GM18858 (cell line): Measurements from ENCODE around the gene ERLIN1.
"Not testable (repeated sequence)": the region's sequence is repeated elsewhere in the genome, so short reads cannot be mapped to it uniquely, and the experiment has no call there.

Experiments used
- ATAC-seq: cut with Tn5 transposase; IDR thresholded peaks from one replicate; pipeline ENCODE4 v1.9.1; 2021; ENCODE audit not compliant: unreplicated experiment

ERLIN1 gene

DNA sequence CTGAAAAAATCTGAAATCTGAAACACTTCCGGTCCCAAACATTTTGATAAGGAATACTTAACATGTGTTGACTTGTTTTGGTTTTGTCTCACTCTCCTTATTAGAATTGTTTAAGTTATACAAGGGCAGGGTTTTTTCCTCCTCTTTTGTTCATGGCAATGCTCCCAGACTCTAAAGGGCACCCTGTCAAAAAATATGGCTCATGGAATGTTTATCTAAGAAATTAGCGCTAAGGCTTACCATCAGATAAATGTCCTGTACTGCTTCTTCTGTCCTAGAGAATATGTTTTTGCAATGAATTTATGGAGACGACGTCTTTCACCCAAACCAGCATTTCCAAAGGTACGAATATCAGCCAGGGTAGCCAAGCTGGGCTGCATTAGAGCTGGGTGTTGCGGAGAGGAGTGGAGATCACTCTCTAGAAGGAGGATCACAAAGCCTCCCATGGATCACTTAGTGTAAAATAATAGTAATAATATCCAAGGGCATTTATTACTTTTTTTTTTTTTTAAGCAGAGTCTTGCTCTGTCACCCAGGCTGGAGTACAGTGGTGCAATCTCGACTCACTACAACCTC is 46.8 kb downstream of the ERLIN1 start:
- ATAC-seq, result no peak

DNA sequence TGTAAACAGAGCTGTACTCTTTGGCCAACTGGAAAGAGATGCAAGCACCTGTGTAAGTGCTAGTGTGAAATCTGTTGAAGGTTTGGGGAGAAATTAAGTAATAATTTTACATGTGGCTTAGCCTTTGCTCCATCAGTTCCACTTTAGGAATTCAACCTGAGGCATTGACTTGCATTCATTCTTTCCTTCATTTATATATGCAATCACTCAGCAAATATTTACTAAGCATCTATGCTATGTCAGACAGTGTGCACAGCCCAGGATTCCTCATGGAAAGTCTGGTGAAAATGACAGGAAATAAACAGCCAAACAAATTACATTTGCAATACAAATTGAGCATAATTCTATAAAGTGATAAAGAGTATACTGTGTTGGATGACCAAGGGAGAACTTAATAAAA is 50.3 kb downstream of the ERLIN1 start:
- ATAC-seq, result no peak

DNA sequence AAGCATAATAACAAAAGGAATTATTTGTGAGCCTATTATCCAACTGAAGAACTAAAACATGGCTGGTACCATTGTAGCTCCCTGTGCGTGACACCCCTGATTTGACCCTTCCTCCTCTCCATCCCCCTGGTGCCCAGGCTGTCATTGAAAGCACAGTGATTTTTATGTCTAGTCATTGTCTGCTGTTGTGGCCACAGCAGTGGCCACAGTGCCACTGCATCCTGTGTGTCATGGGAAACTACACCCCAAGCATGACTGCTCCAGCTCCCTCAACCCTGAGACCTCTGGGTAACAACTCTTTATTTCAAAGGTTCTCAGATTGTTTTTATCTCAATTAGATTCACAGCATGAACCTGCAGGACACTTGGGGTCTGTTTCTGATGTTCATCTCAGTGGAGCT is 52.0 kb downstream of the ERLIN1 start:
- no peak for ATAC-seq

DNA sequence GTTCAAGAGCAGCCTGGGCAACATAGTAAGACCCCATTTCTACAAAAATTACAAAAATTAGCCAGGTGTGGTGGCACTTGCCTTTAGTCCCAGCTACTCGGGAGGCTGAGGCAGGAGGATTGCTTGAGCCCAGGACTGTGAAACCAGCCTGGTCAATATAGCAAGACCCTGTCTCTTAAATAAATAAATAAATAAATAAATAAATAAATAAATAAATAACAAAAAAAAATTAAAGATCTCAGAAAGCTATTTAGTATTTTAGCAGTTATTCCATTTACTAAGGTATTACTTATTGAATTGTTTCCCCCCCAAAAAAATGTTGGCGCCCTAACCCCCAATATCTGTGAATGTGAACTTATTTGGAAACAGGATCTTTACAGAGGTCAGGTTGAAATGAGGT is 53.4 kb downstream of the ERLIN1 start:
- ATAC-seq, result no peak

DNA sequence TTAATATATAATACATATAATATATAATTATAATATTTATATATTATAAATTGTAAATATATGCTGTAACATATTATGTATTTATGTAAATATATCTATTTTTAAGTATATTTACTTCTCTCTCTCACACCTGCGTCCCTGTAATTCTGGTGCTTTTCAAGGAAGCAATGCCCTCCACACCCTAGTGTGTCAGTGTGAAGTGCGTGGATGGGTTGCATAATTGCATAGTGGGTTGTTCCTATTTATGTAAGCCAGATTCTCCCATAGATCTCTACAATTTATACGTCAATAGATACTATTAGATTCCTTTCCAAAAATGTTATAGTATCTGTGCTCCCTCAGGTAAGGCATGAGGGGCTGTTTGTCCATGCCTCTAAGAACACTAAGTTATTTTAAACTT is 54.3 kb downstream of the ERLIN1 start:
- no peak for ATAC-seq

DNA sequence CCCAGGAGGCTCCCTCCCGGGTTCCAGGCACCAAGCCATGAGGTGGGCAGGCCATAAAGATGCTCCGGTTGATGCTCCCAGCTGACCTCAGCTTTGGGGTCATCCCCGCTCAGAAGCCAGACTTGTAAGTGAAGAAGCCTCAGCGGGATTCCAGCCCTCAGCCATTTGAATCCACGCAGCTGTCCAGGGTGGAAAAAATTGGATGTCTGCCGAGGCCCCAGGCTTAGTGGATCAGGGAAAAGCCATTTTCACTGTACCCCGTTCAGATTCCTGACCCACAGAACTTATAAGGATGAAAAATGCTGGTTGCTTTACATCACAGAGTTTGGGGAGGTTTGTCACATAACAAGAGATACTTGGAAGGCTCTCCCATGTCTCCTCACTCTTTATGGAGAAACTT is 55.0 kb downstream of the ERLIN1 start:
- ATAC-seq, result no peak

DNA sequence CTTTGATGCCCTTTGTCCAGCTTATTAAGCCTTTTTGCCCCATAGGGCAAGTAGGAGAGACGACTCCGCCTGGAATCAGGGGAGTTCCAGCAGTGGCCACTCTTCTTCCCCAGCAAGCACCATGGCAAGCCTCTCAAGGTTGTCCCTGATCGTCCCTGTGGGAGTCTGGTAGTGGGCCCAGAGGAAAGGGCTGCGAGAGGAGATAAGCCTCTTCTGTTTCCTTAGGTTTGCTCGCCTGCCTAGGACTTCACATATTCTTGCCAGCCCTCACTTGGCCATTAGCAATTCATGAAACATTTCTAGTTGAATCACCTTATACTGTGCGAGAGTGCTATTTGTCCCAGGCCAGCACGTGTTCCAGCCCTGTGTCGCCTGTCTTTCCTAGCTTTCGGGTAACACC is 56.4 kb downstream of the ERLIN1 start:
- ATAC-seq, result no peak

DNA sequence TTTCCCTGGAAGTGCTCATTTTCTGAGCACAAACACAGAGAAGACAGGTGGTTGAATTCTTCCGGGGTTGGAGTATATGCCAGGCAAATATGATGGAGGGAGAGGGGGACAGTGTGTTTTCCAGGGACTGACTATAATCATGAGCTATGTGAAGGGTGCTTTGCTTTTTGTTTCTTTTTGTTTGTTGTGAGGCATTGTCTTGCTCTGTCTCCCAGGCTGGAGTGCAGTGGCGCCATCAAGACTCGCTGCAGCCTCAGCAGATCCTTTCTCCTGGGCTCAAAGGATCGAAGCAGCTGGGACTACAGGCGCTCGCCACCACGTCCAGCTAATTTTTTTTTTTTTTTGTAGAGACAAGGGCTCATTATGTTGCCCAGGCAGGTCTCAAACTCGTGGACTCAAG is 56.9 kb downstream of the ERLIN1 start:
- ATAC-seq, result no peak

DNA sequence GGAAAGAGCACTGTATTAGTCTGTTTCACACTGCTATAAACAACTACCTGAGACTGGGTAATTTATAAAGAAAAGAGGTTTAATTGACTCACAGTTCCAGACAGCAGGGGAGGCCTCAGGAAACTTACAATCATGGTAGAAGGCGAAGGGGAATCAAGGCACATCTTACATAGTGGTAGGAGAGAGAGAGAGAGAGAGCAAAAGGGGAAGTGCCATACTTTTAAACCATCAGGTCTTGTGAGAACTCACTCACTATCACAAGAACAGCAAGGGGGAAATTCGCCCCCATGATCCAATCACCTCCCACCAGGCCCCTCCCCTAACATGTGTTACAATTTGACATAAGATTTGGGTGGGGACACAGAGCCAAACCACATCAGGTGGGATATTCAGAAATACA is 60.5 kb downstream of the ERLIN1 start:
- not testable (repeated sequence) for ATAC-seq

DNA sequence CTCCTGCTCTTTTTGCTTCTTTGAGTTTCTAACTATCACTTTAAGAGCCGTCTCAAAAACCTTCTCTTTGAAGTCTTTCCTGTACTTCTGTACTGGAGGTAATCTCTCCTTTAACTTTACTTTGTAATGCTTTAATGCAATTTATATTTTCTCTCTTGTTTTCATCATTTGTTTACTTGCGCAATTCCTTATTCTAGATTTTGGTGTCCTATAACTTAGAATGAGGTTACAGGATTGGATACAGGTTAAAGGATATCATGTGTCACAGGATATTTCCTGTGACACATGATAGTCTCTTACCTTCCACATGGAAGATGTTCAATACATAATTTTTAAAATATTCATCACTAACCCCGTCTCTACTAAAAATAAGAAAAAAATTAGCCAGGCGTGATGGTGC is 61.7 kb downstream of the ERLIN1 start:
- no peak for ATAC-seq

DNA sequence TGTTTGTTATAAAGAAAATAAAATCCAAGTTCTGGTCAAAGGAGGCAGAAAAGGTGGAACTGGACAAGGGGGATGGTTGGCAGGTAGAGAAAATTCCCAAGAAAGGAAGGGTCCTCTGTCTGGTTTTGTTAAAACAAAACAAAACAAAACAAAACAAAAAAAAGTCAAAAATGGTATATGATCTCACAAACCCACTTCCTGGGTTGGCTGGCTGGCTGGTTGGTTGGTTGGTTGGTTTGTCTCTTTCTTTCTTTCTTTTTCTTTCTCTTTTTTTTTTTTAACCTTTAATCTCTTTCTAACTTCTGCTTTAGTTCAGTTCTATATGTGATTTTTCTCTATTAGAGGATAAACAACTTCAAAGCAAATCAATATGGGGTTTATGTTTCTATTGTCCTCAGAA is 63.0 kb downstream of the ERLIN1 start:
- ATAC-seq, result no peak

DNA sequence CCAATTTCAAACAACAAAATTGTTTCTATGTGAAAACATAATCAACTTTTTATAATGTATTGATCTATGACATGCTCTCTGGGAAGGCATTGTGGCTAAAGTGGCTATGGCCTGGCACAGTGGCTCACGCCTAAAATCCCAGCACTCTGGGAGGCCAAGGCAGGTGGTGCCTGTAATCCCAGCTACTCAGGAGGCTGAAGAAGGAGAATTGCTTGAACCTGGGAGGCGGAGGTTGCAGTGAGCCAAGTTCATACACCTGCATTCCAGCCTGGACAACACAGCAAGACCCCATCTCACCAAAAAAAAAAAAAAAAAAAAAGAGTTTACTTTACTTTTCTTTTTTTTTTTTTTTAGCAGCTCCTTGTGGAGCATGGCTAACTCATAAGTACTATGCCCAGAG is 65.3 kb downstream of the ERLIN1 start:
- no peak for ATAC-seq

DNA sequence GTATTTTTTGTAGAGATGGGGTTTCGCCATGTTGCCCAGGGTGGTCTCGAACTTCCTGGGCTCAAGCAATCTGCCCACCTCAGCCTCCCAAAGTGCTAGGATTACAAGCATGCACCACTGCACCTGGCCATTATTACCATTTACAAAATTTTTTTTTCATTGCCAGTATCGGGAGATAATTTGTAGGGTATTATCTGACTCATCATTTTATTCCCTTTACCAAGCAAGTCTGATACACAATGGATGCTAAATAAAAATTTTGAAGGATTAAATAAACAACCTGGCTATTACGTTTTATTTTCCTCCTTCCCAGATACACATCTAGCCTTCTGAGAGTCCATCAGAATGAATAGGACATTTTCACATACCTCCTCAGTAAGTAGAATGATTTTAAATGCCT is 66.1 kb downstream of the ERLIN1 start:
- ATAC-seq, result no peak

DNA sequence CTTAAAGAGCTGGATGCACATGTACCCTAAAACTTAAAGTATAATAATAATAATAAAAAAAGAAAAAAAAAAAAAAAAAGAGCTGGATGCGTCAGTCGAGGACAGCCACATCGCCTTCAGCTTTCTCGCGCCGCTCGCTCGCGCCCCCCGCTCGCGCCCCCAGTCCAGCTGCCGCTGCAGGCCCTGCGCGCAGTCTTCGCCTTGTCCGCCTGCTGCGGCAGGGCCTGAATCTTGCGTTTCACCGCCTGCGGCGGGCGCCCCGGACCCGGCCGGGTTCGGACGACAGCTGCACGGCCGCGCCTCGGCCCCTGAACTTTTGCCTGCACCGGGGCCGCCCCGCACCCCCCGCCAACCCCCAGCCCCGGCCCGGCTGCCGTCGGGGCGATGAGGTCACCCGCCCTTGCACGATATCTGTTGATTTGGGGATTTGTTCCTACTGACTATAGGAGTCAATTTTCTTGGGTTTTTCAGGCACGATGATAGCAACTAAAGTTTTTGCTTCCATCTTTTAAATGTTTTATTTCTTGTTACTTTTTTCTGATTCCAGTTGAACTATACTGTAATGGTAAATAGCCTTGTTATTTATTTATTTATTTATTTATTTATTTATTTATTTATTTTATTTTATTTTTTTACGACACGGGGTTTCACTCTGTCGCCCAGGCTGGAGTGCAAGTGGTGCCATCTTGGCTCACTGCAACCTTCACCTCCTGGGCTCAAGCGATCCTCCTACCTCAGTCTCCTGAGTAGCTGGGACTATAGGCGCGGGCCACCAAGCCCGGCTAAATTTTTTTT is 70.7 kb downstream of the ERLIN1 start:
- ATAC-seq, result no peak

DNA sequence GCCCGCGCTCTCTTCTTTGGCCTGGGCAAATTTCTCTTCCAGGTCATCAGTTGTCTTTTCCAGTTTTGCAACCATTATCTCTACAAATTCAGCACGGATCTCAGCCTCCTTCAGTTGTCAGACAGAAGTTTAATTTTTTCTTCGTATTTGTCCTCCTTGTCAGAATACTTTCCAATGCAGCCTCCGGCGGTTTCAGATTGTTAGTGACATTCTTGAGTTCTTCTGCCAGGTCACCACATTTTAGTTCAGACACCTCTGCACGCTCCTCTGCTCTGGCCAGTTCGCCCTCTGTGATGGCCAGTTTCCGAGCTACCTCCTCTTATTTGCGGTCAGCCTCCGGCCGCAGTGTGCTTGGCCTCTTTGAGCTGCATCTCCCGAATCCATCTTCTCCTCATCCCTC is 71.4 kb downstream of the ERLIN1 start:
- no peak for ATAC-seq

DNA sequence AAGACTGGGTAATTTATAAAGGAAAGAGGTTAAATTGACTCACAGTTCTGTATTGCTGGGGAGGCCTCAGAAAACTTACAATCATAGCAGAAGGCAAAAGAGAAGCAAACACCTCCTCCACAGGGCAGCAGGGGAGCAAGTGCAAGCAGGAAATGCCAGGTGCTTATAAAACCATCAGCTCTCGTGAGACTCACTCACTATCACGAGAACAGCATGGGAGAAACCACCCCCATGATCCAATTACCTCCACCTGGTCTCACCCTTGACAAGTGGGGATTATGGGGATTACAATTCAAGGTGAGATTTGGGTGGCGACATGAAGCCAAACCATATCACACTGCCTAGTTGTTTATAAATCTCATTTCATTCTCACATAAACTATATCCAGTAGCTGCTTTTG is 76.2 kb downstream of the ERLIN1 start:
- no peak for ATAC-seq

DNA sequence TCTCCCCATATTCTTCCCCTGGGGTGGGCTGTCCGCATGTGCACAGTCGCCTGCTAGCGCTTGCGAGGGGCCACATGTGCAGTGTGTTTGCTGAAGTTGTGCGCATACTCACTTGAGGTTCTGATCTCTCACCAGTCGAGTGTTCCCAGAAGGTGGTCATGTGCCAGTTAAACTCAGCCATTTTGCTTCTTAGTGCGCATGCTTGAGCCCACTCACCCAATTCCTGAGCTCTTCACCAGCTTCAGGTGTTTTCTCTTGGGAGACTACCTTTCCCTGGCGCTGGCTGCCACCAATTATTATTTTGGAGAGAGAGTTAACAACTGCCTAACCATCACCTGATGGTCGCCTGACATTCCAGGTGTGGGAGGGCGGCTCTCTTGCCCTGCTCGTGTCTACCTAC is 79.0 kb downstream of the ERLIN1 start:
- ATAC-seq, result no peak

DNA sequence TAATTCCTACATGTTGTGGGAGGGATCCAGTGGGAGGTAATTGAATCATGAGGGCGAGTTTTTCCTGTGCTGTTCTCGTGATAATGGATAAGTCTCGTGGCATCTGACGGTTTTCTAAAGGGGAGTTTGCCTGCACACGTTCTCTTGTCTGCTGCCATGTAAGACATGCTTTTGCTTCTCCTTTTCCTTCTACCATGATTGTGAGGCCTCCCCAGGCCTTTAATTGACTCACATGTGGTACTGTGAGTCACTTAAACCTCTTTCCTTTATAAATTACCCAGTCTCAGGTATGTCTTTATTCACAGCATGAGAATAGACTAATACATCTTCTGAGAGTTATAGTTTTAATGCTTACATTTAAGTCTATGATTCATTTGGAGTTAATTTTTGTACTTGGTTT is 81.5 kb downstream of the ERLIN1 start:
- no peak for ATAC-seq

DNA sequence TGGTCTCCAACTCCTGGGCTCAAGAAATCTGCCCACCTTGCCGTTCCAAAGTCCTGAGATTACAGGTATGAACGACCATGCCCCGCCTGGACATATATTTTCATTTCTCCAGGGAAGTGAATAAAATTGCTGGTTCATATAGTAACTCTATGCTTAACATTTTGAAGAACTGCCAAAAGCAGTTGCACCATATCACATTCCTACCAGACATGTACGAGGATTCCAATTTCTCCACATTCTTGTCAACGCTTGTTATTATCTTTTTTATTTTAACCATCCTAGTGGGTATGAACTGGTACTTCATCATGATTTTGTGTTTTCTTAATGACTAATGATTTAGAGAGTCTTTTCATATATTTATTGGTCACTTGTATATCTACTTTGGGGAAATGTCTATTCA is 82.2 kb downstream of the ERLIN1 start:
- ATAC-seq, result no peak

DNA sequence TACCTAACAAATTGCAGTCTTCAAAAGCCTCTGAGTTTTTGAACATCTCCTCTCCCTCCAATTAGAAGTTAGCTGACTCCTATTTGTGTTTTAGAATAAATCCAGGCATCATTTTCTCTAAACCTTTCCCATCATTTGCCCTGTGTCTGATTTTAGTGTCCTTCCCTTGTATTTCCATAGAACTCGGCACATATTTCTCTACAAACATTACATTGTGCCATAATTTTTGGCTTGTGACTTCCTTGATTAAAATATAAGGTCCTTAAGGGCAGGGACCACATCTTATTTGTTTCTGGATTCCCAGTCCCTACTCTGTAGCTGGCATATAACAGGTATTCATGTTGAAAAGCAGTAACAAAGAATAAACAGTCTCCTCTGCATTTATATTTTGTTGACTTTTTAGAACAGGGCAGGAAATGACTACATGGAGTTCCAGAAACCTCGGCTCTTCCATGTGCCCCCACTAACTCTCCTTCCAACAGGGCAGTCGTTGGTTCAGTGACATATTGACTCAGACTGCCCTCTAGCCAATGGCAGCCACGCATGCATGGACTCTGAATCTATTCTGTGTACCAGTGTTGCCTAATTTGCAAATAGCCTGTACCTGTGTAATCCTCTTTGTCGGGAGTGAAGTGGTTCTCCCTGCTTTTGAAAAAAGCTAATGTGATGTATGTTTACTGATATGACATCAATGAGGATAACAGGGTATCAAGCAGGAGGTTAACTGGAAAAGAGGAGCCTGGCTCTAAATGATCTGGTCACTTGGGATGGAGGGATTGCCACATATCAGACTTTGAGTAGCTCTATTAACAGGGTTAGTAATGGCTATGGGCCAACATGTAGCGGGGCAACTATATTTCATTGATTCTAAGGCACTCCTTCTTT is 84.4 kb downstream of the ERLIN1 start:
- no peak for ATAC-seq

DNA sequence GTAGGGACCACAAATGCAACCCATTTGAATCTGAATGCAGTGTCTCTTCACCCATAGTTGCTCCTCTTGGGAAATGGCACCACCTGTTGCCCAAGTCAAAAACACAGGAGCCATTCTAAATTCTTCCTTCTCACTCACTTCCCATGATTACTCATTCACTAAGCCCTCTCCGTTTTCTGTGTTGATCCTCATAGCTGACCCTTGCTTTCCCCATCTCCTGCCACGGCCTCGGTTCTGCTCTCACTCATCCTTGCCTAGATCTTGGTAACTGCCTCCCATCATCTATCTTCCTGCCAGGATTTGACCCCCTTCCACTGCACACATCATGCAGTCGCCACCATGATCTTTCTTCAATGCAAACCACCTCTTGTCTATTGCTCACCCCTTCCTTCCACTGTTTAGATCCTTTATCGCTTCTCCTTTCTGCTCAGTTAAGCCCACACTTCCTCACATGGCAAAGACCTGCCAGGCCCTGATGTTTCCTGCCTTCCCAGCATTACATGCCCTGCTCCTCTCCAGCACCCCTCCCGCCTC is 85.1 kb downstream of the ERLIN1 start:
- no peak for ATAC-seq
